ENCODE measurements around the gene ACTL8. TPM values are rescaled to one million over a fixed set of nuclear protein-coding genes. Genes with fewer than 3 reads are reported as not detected.

ACTL8 gene
- total and polyA plus RNA-seq, 2 of the 4 experiments (the other 2 are of a cell fraction) = under 0.01 to 0.07 TPM

DNA sequence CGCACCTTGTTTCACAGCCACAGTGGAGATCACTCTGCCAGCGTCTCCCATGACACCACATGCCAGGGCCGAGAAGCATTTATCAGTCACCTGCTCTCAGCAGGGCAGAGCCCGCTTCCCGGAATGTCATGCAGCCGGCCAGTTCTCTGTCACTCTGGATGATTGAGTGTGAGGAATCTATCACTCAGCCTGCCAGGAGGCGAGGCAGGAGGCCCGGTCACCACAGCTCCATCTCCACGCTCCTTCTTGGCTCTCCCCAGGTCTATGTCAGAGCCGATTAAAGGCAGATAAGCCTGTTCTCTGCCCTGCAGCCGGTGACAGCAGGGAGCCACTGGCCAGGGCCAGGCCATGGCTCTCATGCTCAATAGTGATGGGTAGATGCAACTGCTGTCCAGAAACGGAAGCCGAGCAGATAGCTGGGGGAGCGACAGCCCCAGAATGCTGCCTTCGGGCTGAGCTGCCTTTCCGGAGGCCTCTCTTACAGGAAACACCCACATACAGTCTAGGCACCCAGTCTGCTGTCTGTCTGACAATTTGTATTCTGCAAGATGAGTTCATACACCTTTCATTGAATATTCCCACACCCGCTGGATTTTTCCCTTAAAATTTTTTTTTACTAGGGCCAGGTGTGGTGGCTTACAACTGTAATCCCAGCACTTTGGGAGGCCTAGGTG, 64.1 kb downstream of the ACTL8 start:
- Histone ChIP-seq H3K9me1 (ENCODE audit: insufficient read depth, low read length) (no peaks in the 10 kb centered on the region), H3K4me2 (ENCODE audit: low read depth, low read length) (no peak overlapping the region), H3K23ac (ENCODE audit: low read depth, low read length) (no peak overlapping the region), H3K14ac (replicated peaks; ENCODE audit: low read depth, low read length) (no peak overlapping the region), H2BK15ac (ENCODE audit: low read depth, low read length) (no peak overlapping the region), H3K36me3 (ENCODE audit: control insufficient read depth, insufficient read depth, low read length) (no peaks in the 10 kb centered on the region), H2AK5ac (ENCODE audit: low read depth, low read length) (no peak overlapping the region), H3K27me3 (ENCODE audit: control insufficient read depth, insufficient read depth, low read length) (peaks cover 8% of the 10 kb centered on the region), H2BK20ac (ENCODE audit: low read depth, low read length) (no peak overlapping the region), H2AK9ac (replicated peaks; ENCODE audit: low read depth, low read length, poor library complexity) (no peak overlapping the region), H4K8ac (ENCODE audit: low read depth in 2 of 2, low read length in 2 of 2) (no peak overlapping the region), H3K9ac (ENCODE audit: low read depth, low read length) (no peak overlapping the region), H2BK5ac (ENCODE audit: low read depth, low read length, poor library complexity, severe bottlenecking) (no peak overlapping the region), H3K79me1 (ENCODE audit: low read depth in 1 of 2, low read length in 2 of 2) (no peaks in the 10 kb centered on the region), H3K4me3 (ENCODE audit: insufficient read depth, low read depth, low read length) (no peak overlapping the region), H4K20me1 (ENCODE audit: insufficient read depth, low read length) (no peaks in the 10 kb centered on the region), H3K4ac (ENCODE audit: low read depth, low read length) (no peak overlapping the region), H4K5ac (ENCODE audit: low read depth, low read length) (no peak overlapping the region), H2BK120ac (ENCODE audit: low read depth, low read length) (no peak overlapping the region), H3K56ac (ENCODE audit: extremely low read depth, insufficient read depth, low read length) (no peak overlapping the region), H3K27ac (ENCODE audit: insufficient read depth, low read length) (no peak overlapping the region), H4K91ac (ENCODE audit: insufficient read depth, low read depth, low read length) (no peak overlapping the region), H3K4me1 (ENCODE audit: control insufficient read depth, insufficient read depth, low read length) (no peaks in the 10 kb centered on the region), H3K9me3 (ENCODE audit: control insufficient read depth, insufficient read depth, low read length) (no peaks in the 10 kb centered on the region), H2AFZ (replicated peaks; ENCODE audit: low read length, poor library complexity) (peak overlapping the region; percentile 37), H3K18ac (ENCODE audit: low read depth, low read length) (no peak overlapping the region)
- TF ChIP-seq SMC3 (IDR thresholded peaks at IDR 0.05; ENCODE audit: low read depth, low read length) (no peak), CTCF (conservative IDR thresholded peaks at IDR 0.05; ENCODE audit: low read depth, low read length) (no peak), MAFK (IDR thresholded peaks at IDR 0.05; ENCODE audit: low read depth, low read length) (no peak), CHD1 (IDR thresholded peaks at IDR 0.05; ENCODE audit: low read depth, low read length) (no peak)
- in situ Hi-C loops (cut with MboI; ENCODE audit: low sequenced_read_pairs) (no loop called here), intact Hi-C loops (cut with micrococcal nuclease) (no loop called here), dilution Hi-C loops (cut with HindIII; ENCODE audit: low sequenced_read_pairs, unreplicated experiment) (no loop called here)
- ATAC-seq (ENCODE audit: low read depth) = no peak
- 83% methylated on average over 1 of the region's 17 CpGs; no CpG with 5 or more reads in 1 of the 2 experiments for WGBS, 2 experiments (ENCODE audit: extremely low coverage in 2 of 2, insufficient read length in 1 of 2)
- POLR2A ChIA-PET (ENCODE audit: unreplicated experiment) = no interaction called here
- BruUV-seq (replicated peaks) = no TSS peak
- DNase-seq = no peak
- CTCF ChIA-PET = interaction anchor here (0.6 kb wide), 1 partner anchor 686 kb away, joined by 3 read pairs; no protein-coding TSS in a partner anchor

Data from IMR-90 (cell line).